NCI-H2196 (cell line): ENCODE results near the gene GPC2.
"Not testable (repeated sequence)": the region's sequence is repeated elsewhere in the genome, so short reads cannot be mapped to it uniquely, and the experiment has no call there.

Experiments used
- DNase-seq: peaks from one replicate; lab custom pipeline; 2025; ENCODE audit not compliant: unreplicated experiment; lab: John Stamatoyannopoulos, UW

The GPC2 gene

GRCh38 chr7:100208911-100209408 is 31.8 kb upstream of the GPC2 start:
- no peak for DNase-seq

- DNase-seq, result no peak
Measured at GRCh38 chr7:100204454-100204853, 27.3 kb upstream of the GPC2 start.

GRCh38 chr7:100200693-100201092 is 23.5 kb upstream of the GPC2 start:
- no peak for DNase-seq

GRCh38 chr7:100198266-100198665 is 21.1 kb upstream of the GPC2 start:
- no peak for DNase-seq

GRCh38 chr7:100195901-100196322 is 18.7 kb upstream of the GPC2 start:
- not testable (repeated sequence) for DNase-seq

- DNase-seq, result no peak
Measured at GRCh38 chr7:100195222-100195621, 18.0 kb upstream of the GPC2 start.

GRCh38 chr7:100192969-100193368 is 15.8 kb upstream of the GPC2 start:
- DNase-seq, result no peak

GRCh38 chr7:100192281-100192862 is 15.2 kb upstream of the GPC2 start:
- not testable (repeated sequence) for DNase-seq

GRCh38 chr7:100191775-100192174 is 14.6 kb upstream of the GPC2 start:
- no peak for DNase-seq

GRCh38 chr7:100190048-100190711 is 13.0 kb upstream of the GPC2 start:
- no peak for DNase-seq

- DNase-seq, result no peak
Measured at GRCh38 chr7:100189061-100189460, 11.9 kb upstream of the GPC2 start.

- no peak for DNase-seq
Measured at GRCh38 chr7:100185726-100186125, 8.5 kb upstream of the GPC2 start.

- not testable (repeated sequence) for DNase-seq
Measured at GRCh38 chr7:100183090-100183489, 5.9 kb upstream of the GPC2 start.

GRCh38 chr7:100182616-100183015 is 5.4 kb upstream of the GPC2 start:
- not testable (repeated sequence) for DNase-seq

- DNase-seq, result not testable (repeated sequence)
Measured at GRCh38 chr7:100180084-100180483, 2.9 kb upstream of the GPC2 start.

GRCh38 chr7:100176096-100177044 is 811 bp downstream of the GPC2 start:
- no peak for DNase-seq

- DNase-seq, result no peak
Measured at GRCh38 chr7:100175296-100175935, 1.8 kb downstream of the GPC2 start.

GRCh38 chr7:100174582-100174981 is 2.6 kb downstream of the GPC2 start:
- no peak for DNase-seq

- no peak for DNase-seq
Measured at GRCh38 chr7:100173806-100174495, 3.2 kb downstream of the GPC2 start.

- no peak for DNase-seq
Measured at GRCh38 chr7:100171840-100172239, 5.3 kb downstream of the GPC2 start.
